HepG2 (cell line): Measurements from ENCODE around the gene CYP21A2. TPM values are rescaled to one million over a fixed set of nuclear protein-coding genes. Genes with fewer than 3 reads are reported as not detected.

ENCODE experiments used
- ATAC-seq: fragments of 200-7000 bp; cut with Tn5 transposase; 3 replicates; pipeline ENCODE4 v1.9.1; 2020; ENCODE audit warnings: mild to moderate bottlenecking, moderate library complexity
- BruUV-seq: library from RNA; stranded (reverse); fragments of 400-500 nt; replicated peaks from 2 replicates; lab custom pipeline; 2021; lab: Mats Ljungman, UMichigan
- CTCF ChIA-PET: fragments of 300-600 bp; formaldehyde crosslinking; extraction: SDS; loops from one replicate; lab custom pipeline; 2021; ENCODE audit warnings: low total read pairs, inconsistent platforms, low intra/inter-chr PET ratio; lab: Yijun Ruan, JAX
- POLR2A ChIA-PET: fragments of 350-600 bp; sonication (Branson Sonifier 250); formaldehyde crosslinking; loops from one replicate; lab custom pipeline; 2020; ENCODE audit warnings: antibody characterized with exemption, inconsistent platforms; lab: Yijun Ruan, JAX
- DNase-seq: peaks from one replicate; pipeline ENCODE4 v3.0.0-alpha.2; 2015; ENCODE audit warnings: low spot score
- FAIRE-seq: peaks from 3 replicates; lab custom pipeline; 2011; peaks lifted over from hg19 to GRCh38; lab: Jason Lieb, UNC
- H2AFZ ChIP-seq: one replicate; pipeline ENCODE4 v1.6.1; 2011; ENCODE audit warnings: low read length, inconsistent platforms
- H3K27ac ChIP-seq: fragments of 300-600 bp; 3 replicates; pipeline ENCODE4 v1.8.0; 2011; ENCODE audit warnings: mixed run types, mild to moderate bottlenecking, mixed read lengths, low read length, inconsistent platforms; ENCODE audit not compliant: insufficient read depth; ENCODE audit errors: extremely low read length
- H3K27me3 ChIP-seq, 2 experiments: fragments of 200-600 bp in 1 of 2; 2 replicates in 1 of 2; 3 replicates in 1 of 2; pipeline versions ENCODE4 v1.6.0 to v1.8.0; 2011; ENCODE audit warnings: low read length in 2 of 2, mild to moderate bottlenecking in 2 of 2, moderate library complexity in 2 of 2, inconsistent platforms in 1 of 2; ENCODE audit not compliant: insufficient read depth in 2 of 2, control insufficient read depth in 1 of 2
- H3K36me3 ChIP-seq, 2 experiments: fragments of 200-600 bp in 1 of 2; replicated peaks in 1 of 2; 2 replicates in 1 of 2; 3 replicates in 1 of 2; pipeline versions ENCODE4 v1.5.1 to v1.8.0; 2011; ENCODE audit warnings: low read length in 2 of 2, inconsistent platforms in 1 of 2; ENCODE audit not compliant: insufficient read depth in 2 of 2, control insufficient read depth in 1 of 2
- H3K4me1 ChIP-seq: 2 replicates; pipeline ENCODE4 v1.5.1; 2012; ENCODE audit warnings: low read length, inconsistent platforms; ENCODE audit not compliant: insufficient read depth
- H3K4me2 ChIP-seq: 2 replicates; pipeline ENCODE4 v1.6.0; 2011; ENCODE audit warnings: low read depth, low read length, inconsistent platforms
- H3K4me3 ChIP-seq, 3 experiments: fragments of 200-600 bp in 1 of 3; sonication (generic), shearing (Covaris generic) in 1 of 3; replicated peaks in 1 of 3; 2 replicates each; pipeline ENCODE4 v1.5.1; 2011 to 2016; ENCODE audit warnings: low read length in 3 of 3, inconsistent platforms in 2 of 3, low read depth in 2 of 3, mild to moderate bottlenecking in 2 of 3, control low read depth in 1 of 3, mixed read lengths in 1 of 3; ENCODE audit not compliant: insufficient read depth in 1 of 3
- H3K79me2 ChIP-seq: one replicate; pipeline ENCODE4 v1.6.1; 2011; ENCODE audit warnings: low read length, inconsistent platforms; ENCODE audit not compliant: insufficient read depth
- H3K9ac ChIP-seq: 2 replicates; pipeline ENCODE4 v1.6.0; 2011; ENCODE audit warnings: mild to moderate bottlenecking, low read depth, low read length, inconsistent platforms; ENCODE audit not compliant: insufficient read depth
- H3K9me3 ChIP-seq: 2 replicates; pipeline ENCODE4 v1.5.1; 2012; ENCODE audit warnings: mild to moderate bottlenecking, low read length
- H4K20me1 ChIP-seq: 2 replicates; pipeline ENCODE4 v1.6.0; 2011; ENCODE audit warnings: inconsistent platforms, mild to moderate bottlenecking, low read length, moderate library complexity; ENCODE audit not compliant: insufficient read depth
- EZH2 ChIP-seq: conservative IDR thresholded peaks from 2 replicates; pipeline ENCODE4 v1.6.1; 2012; ENCODE audit warnings: mild to moderate bottlenecking, low read depth, low read length, moderate library complexity
- HOXA3 ChIP-seq: sonication (generic); formaldehyde crosslinking; IDR thresholded peaks from 2 replicates; pipeline ENCODE4 v1.5.0; 2020; ENCODE audit warnings: missing genetic modification reagents
- JUN ChIP-seq: sonication (generic); formaldehyde crosslinking; IDR thresholded peaks from 2 replicates; pipeline ENCODE4 v1.4.0; 2020; ENCODE audit warnings: mild to moderate bottlenecking, missing genetic modification reagents
- MTA1 ChIP-seq: sonication (generic); formaldehyde crosslinking; IDR thresholded peaks from 2 replicates; pipeline ENCODE4 v1.4.0; 2020; ENCODE audit warnings: missing genetic modification reagents, mild to moderate bottlenecking, borderline replicate concordance
- MXD4 ChIP-seq: IDR thresholded peaks from 2 replicates; pipeline ENCODE4 v1.6.1; 2016; ENCODE audit warnings: mild to moderate bottlenecking, missing biosample characterization, missing genetic modification reagents
- TCF7 ChIP-seq: sonication (generic); IDR thresholded peaks from 2 replicates; pipeline ENCODE4 v1.6.1; 2016; ENCODE audit warnings: antibody characterized with exemption, low read depth
- TEAD3 ChIP-seq: optimal IDR thresholded peaks from 2 replicates; pipeline ENCODE3; 2016; ENCODE audit warnings: borderline replicate concordance
- TOPORS ChIP-seq: sonication (generic); formaldehyde crosslinking; IDR thresholded peaks from 2 replicates; pipeline ENCODE4 v1.8.0; 2023; ENCODE audit warnings: mild to moderate bottlenecking, missing genetic modification reagents
- ZKSCAN8 ChIP-seq: IDR thresholded peaks from 2 replicates; pipeline ENCODE4 v1.6.1; 2016; ENCODE audit warnings: borderline replicate concordance, missing genetic modification reagents, missing compliant biosample characterization
- ZNF138 ChIP-seq: sonication (generic); formaldehyde crosslinking; IDR thresholded peaks from 2 replicates; pipeline ENCODE4 v1.5.0; 2020; ENCODE audit warnings: mild to moderate bottlenecking, low read depth, missing genetic modification reagents
- ZNF329 ChIP-seq: sonication (generic); formaldehyde crosslinking; IDR thresholded peaks from 2 replicates; pipeline ENCODE4 v1.9.0; 2021; ENCODE audit warnings: low read depth, mild to moderate bottlenecking, missing genetic modification reagents
- ZNF782 ChIP-seq: sonication (generic); formaldehyde crosslinking; IDR thresholded peaks from 2 replicates; pipeline ENCODE4 v1.4.0; 2020; ENCODE audit warnings: missing genetic modification reagents, mild to moderate bottlenecking, borderline replicate concordance
- ZSCAN22 ChIP-seq: sonication (generic); formaldehyde crosslinking; IDR thresholded peaks from 2 replicates; pipeline ENCODE4 v1.4.0; 2020; ENCODE audit warnings: mild to moderate bottlenecking, missing genetic modification reagents
- ZSCAN25 ChIP-seq: sonication (generic); formaldehyde crosslinking; IDR thresholded peaks from 2 replicates; pipeline ENCODE4 v1.8.0; 2022; ENCODE audit warnings: mild to moderate bottlenecking, missing genetic modification reagents
- ZSCAN31 ChIP-seq: sonication (generic); formaldehyde crosslinking; IDR thresholded peaks from 2 replicates; pipeline ENCODE4 v1.5.0; 2020; ENCODE audit warnings: low read depth, mild to moderate bottlenecking, missing genetic modification reagents
- WGBS: methylation state at CpG from one replicate; pipeline ENCODE4 v1.1.6; 2017; ENCODE audit warnings: low lambda C conversion rate; 5-methylcytosine and 5-hydroxymethylcytosine counted together
- in situ Hi-C: cut with HindIII; loops from 2 replicates; pipeline ENCODE4 v1.10.0; 2017; ENCODE audit warnings: low pct_unique_long_range_greater_than_20kb; ENCODE audit not compliant: extremely low pct_ligation_motif_present
- intact Hi-C: fragments of 100-400 bp; cut with micrococcal nuclease; formaldehyde crosslinking; loops from one replicate; pipeline ENCODE4 v1.10.0; 2022; ENCODE audit not compliant: unreplicated experiment
- polyA plus RNA-seq, 8 experiments: library from polyadenylated mRNA; depleted of rRNA in 3 of 8; stranded (reverse) in 7 of 8; unstranded in 1 of 8; fragments of >200 nt; fragmentation: Illumina TruSeq in 4 of 8; extraction: Trizol in 4 of 8; gene quantifications; 2 replicates each; pipeline versions ENCODE4 v1.2.1 to v1.2.3, GENCODE V29; 2011 to 2016; ENCODE audit warnings: low read depth in 4 of 8, missing spikeins in 1 of 8, mixed read lengths in 1 of 8; ENCODE audit not compliant: insufficient read depth in 1 of 8
- total RNA-seq, 5 experiments: library from RNA; depleted of rRNA; stranded (reverse); fragments of >200 nt; fragmentation: Illumina TruSeq; extraction: Trizol; gene quantifications; 2 replicates each; pipeline ENCODE4 v1.2.3, GENCODE V29; 2016; ENCODE audit warnings: low read depth in 1 of 5
- TF ChIP-seq, protein P1 (sequence below): IDR thresholded peaks from 2 replicates; pipeline ENCODE4 v1.6.1; 2016; ENCODE audit warnings: low read depth, borderline replicate concordance
- TF ChIP-seq, protein P2 (sequence below): sonication (generic); formaldehyde crosslinking; IDR thresholded peaks from 2 replicates; pipeline ENCODE4 v1.8.0; 2022; ENCODE audit warnings: mild to moderate bottlenecking, missing genetic modification reagents; ENCODE audit not compliant: insufficient replicate concordance
- TF ChIP-seq, protein P3 (sequence below): sonication (generic); formaldehyde crosslinking; IDR thresholded peaks from 2 replicates; pipeline ENCODE4 v1.5.0; 2020; ENCODE audit warnings: missing genetic modification reagents

Gene CYP21A2
- total and polyA plus RNA-seq, 2 of the 13 experiments (the other 11 are each of a cell fraction or from before 2014, with no cell fraction given), result 1.5 to 6.3 TPM

DNA sequence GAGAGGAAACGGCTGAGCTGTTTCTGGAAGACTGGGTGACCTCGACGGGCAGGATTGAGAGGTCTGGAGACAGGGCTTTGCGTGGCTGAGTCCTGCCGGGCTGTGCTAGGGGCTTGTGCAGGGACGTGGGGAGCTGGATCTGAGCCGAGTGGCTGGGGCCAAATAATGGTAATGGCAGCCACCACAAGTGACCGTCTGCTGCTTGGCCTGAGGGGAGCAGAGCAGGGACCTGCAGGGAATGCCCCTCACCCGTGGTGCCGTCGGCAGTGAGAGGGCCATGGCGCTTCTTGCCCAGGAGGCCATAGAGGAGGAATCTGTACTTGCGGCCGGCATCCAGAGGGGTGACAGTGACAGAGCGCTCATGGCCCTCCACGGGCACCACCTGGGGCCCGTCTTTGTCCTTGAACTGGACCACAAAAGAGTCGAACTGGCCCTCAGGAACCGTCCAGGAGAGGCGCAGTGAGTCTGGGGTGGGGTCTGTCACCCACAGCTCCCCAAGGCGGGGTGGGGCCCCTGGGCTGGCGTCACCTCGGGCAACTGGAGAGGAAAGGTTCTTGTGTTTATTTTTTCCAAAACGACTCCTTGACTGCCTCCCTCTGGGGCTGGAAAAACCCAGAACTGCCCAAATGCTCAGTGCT is 31.8 kb downstream of the CYP21A2 start:
- no peaks in the 10 kb centered on the region for H3K79me2 ChIP-seq
- H3K9ac ChIP-seq, result no peak overlapping the region
- H3K27me3 ChIP-seq, result peaks cover 23 to 82% of the 10 kb centered on the region in 2 experiments
- in situ Hi-C loops, result no loop called here
- TF ChIP-seq MXD4 (CRISPR knock-in tag) (no peak), ZKSCAN8 (CRISPR knock-in tag) (no peak), TCF7 (no peak), EZH2 (no peak), ZSCAN31 (CRISPR knock-in tag) (no peak), ZNF329 (CRISPR knock-in tag) (no peak), ZNF782 (CRISPR knock-in tag) (no peak), ZNF138 (CRISPR knock-in tag) (no peak), ZSCAN22 (CRISPR knock-in tag) (no peak), JUN (CRISPR knock-in tag) (no peak), MTA1 (CRISPR knock-in tag) (no peak), TOPORS (no peak), HOXA3 (CRISPR knock-in tag) (no peak), TEAD3 (no peak), ZSCAN25 (CRISPR knock-in tag) (no peak)
- TF ChIP-seq, protein P1, sequence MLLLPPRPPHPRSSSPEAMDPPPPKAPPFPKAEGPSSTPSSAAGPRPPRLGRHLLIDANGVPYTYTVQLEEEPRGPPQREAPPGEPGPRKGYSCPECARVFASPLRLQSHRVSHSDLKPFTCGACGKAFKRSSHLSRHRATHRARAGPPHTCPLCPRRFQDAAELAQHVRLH (CRISPR knock-in tag), result no peak
- TF ChIP-seq, protein P2, sequence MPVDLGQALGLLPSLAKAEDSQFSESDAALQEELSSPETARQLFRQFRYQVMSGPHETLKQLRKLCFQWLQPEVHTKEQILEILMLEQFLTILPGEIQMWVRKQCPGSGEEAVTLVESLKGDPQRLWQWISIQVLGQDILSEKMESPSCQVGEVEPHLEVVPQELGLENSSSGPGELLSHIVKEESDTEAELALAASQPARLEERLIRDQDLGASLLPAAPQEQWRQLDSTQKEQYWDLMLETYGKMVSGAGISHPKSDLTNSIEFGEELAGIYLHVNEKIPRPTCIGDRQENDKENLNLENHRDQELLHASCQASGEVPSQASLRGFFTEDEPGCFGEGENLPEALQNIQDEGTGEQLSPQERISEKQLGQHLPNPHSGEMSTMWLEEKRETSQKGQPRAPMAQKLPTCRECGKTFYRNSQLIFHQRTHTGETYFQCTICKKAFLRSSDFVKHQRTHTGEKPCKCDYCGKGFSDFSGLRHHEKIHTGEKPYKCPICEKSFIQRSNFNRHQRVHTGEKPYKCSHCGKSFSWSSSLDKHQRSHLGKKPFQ (CRISPR knock-in tag), result no peak
- TF ChIP-seq, protein P3, sequence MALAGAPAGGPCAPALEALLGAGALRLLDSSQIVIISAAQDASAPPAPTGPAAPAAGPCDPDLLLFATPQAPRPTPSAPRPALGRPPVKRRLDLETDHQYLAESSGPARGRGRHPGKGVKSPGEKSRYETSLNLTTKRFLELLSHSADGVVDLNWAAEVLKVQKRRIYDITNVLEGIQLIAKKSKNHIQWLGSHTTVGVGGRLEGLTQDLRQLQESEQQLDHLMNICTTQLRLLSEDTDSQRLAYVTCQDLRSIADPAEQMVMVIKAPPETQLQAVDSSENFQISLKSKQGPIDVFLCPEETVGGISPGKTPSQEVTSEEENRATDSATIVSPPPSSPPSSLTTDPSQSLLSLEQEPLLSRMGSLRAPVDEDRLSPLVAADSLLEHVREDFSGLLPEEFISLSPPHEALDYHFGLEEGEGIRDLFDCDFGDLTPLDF, result no peak
- TF ChIP-seq, all 625 proteins: peak for 0
- Histone ChIP-seq H3K4me1 (no peaks in the 10 kb centered on the region), H3K36me3 (no peaks in the 10 kb centered on the region), H4K20me1 (0 out of 2 replicates have a peak, but pooled peaks cover 4% of the 10 kb centered on the region), H3K4me2 (no peak overlapping the region), H2AFZ (no peak overlapping the region), H3K9me3 (no peaks in the 10 kb centered on the region), H3K4me3 (no peak overlapping the region), H3K27ac (no peak overlapping the region)
- no peak for FAIRE-seq
- POLR2A ChIA-PET, result no interaction called here
- intact Hi-C loops, result no loop called here
- ATAC-seq, result peak; percentile 22
- CTCF ChIA-PET, result no interaction called here
- BruUV-seq, result no TSS peak
- 30% methylated on average over 9 of the region's 24 CpGs for WGBS
- DNase-seq, result no peak
